NB4 (cell line): ENCODE measurements around the gene TRAK1.

Source experiments
- POLR2A ChIP-seq: IDR thresholded peaks from 2 replicates; pipeline ENCODE4 v1.6.1; 2011; ENCODE audit warnings: mild to moderate bottlenecking; ENCODE audit not compliant: insufficient read length; ENCODE audit errors: extremely low read depth
- TF ChIP-seq, protein P1 (sequence below): IDR thresholded peaks from one replicate; pipeline ENCODE4 v1.5.1; 2012; ENCODE audit warnings: low read depth, low read length

- TF ChIP-seq, protein P1, sequence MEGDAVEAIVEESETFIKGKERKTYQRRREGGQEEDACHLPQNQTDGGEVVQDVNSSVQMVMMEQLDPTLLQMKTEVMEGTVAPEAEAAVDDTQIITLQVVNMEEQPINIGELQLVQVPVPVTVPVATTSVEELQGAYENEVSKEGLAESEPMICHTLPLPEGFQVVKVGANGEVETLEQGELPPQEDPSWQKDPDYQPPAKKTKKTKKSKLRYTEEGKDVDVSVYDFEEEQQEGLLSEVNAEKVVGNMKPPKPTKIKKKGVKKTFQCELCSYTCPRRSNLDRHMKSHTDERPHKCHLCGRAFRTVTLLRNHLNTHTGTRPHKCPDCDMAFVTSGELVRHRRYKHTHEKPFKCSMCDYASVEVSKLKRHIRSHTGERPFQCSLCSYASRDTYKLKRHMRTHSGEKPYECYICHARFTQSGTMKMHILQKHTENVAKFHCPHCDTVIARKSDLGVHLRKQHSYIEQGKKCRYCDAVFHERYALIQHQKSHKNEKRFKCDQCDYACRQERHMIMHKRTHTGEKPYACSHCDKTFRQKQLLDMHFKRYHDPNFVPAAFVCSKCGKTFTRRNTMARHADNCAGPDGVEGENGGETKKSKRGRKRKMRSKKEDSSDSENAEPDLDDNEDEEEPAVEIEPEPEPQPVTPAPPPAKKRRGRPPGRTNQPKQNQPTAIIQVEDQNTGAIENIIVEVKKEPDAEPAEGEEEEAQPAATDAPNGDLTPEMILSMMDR: no peak
- no peak for TF ChIP-seq POLR2A
Observed at GRCh38 chr3:42078677-42079076, 12.5 kb upstream of the TRAK1 start.
